GM12801 (cell line): Measurements from ENCODE around the gene CHMP5.

ENCODE experiments used
- CTCF ChIP-seq: IDR thresholded peaks from one replicate; pipeline ENCODE4 v1.5.1; 2011; ENCODE audit warnings: control low read depth; ENCODE audit not compliant: insufficient read length; ENCODE audit errors: extremely low read depth

CHMP5 gene

GRCh38 chr9:33264473-33265177 lies at the start of gene CHMP5, which contains the start of gene BAG1:
Gene CHMP5 (plus strand): TSS chr9:33265049. CDS start chr9:33265079, 30 bp downstream.
Gene BAG1 (minus strand): TSS chr9:33264708.
- TF ChIP-seq CTCF, result no peak

DNA sequence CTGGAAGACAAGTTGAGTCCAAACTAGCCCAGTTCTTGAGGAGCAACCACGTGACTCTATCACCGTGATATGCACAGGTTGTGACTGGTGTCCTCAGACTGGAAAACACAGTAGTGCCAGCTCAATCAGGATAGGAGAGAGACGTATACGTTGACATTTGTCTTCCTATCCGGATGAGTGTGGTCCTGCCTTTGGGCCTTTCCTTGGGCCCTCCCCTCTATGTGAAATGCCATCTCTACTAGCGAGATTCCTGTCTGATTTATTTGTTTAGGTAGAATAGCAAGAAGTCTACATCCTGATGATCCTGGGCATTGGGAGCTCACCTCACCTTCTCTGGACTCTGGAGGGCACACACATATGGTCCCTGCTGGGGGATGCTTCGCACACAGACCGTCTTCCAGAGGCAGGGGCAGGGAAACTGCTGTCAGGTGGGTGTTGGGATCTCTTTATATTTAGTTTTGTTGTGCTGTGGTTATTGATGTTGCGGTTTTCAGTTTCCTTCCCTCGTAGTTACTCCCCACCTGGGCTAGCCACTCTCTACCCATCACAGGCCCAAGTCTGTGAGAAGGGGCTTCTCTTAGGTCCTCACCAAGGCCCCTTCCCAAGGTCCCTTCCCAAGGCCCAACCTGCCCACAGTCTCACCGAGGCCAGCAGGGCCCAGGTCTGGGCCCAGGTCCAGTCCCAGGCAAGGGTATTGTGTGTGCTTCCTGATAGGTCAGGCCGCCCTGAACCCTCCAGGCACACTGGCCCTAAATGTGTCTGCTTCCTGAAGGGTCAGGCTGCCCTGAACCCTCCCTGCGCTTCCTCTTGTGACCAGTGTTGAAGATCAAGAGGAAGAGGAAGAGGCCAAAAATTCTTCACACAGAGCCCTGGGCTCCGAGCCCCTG lies 43.9 kb upstream of the CHMP5 start:
- TF ChIP-seq CTCF, result no peak

- TF ChIP-seq CTCF, result no peak
These were observed 43.3 kb upstream of the CHMP5 start for GRCh38 chr9:33221568-33221884.

- no peak for TF ChIP-seq CTCF
These were observed 42.8 kb upstream of the CHMP5 start for GRCh38 chr9:33222031-33222430.

DNA sequence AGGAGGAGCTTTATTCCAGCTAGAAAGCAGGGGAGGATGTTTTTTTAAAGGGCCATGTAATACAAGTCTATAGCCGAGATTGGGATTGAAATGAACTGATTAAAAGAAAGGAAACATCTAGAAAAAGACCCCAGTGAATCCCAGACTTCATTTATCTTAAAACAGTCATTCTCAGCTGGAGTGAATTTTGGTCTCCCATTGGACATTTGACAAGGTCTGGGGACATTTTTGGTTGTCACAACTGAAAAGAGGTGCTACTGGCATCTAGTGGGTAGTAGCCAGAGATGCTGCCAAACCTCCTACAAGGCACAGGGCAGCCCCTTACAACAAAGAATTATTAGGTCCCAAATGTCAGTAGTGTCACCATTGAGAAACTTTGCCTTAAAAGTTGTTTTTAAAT lies 41.2 kb upstream of the CHMP5 start:
- no peak for TF ChIP-seq CTCF

DNA sequence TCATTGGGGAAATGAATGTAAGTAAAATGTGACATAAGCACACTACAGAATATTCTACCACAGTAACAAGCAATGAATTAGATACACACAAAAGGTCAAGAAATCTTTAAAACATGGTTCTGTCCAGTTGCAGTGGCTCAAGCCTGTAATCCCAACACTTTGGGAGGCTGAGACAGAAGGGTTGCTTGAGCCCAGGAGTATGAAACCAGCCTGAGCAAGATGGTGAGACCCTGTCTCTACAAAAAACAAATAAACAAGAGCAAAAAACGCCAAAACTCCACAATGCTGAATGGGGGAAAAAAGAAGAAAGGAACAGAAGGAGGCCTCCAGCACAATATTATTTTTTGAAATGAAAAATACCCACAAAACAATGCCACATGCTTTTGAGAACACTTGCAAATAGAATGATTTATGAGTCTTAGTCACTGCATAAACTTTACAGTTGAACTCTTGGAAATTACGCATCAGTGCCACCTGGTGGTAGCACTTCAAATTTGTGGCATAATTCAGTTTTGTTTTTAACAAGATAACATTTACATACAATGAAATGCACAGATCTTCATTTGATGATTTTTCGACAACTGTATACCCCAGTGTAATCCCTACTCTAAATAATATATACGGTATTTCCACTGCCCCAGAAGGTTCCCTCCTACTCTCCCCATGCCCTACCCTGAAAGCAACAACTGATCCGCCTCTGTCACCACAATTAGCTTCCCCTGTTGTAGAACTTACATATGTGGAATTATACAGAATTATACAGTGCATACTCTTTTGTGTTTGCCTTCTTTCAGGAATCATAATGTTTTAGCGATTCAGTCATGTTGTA lies 39.3 kb upstream of the CHMP5 start:
- TF ChIP-seq CTCF, result no peak

DNA sequence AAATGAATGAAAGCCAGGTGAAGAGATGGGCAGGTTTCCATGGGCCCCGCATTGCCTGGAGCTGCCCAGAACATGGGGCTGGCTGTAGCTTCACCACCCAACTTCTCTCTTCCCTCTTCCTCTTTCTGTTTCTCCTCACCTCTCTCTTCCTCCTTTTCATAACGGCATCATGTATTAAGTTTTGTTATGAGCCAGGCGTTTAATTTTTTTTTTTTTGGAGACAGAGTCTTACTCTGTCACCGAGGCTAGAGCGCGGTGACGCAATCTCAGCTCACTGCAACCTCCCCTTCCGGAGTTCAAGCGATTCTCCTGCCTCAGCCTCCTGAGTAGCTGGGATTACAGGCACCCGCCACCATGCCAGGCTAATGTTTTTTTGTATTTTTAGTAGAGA lies 37.8 kb upstream of the CHMP5 start:
- no peak for TF ChIP-seq CTCF
